DMS79 (cell line): ENCODE measurements around the gene ARHGEF12.
A peak's percentile ranks its signal among the peaks of the same experiment; 100 is the strongest.

Experiments used
- DNase-seq: peaks from one replicate; lab custom pipeline; 2025; lab: John Stamatoyannopoulos, UW

The ARHGEF12 gene

DNA sequence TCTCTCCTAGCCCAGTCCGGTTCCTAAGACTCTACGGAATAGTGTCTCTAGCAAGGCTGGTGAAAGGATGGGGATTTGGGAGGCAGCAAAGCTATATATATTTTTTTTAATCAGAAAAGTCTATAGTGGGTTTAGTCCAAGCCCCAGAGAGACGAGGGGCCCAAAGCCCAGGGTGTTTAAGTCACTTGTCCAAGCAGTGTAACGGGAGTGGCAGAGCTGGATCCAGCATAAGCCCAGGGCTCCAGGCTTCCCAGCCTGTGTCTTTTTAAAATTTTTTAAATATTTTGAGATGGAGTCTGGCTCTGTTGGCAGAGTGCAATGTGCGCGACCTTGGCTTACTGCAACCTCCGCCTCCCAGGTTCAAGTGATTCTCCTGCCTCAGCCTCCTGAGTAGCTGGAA lies 182.1 kb downstream of the ARHGEF12 start:
- no peak for DNase-seq

- DNase-seq: no peak
Measured at GRCh38 chr11:120519474-120519873, 183.3 kb downstream of the ARHGEF12 start.

DNA sequence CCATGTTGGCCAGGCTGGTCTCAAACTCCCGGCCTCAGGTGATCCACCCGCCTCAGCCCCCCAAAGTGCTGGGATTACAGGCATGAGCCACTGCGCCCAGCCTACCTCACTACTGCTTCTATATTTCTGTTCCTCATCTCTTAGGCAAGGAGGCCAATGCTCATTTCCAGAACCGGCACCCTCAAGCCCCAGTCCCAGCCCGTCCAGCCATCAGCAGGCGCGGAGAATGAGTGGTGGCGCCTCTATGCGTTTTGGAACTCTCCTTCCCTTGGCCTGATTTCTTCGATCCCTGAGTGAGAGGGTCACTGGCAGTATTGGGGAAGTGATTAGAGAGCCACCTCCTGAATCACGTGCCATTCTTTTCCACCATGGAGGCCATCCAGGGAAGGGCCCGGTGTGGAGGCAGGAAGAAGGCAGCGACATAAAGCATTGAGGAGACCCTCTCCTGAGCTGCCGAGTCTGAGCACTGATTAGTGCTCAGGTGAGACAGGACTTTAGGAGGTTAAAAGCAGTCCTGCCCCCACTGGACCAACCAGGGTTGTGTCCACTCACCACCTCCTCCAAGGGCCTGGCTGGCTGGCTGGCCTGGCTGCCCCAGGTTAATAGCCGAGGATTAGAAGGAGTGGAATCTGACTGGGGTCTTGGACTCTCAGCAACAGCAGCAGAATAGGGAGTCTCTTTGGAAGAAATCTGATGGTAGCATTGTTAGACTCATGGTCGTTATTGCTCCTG lies 184.0 kb downstream of the ARHGEF12 start:
- no peak for DNase-seq

DNA sequence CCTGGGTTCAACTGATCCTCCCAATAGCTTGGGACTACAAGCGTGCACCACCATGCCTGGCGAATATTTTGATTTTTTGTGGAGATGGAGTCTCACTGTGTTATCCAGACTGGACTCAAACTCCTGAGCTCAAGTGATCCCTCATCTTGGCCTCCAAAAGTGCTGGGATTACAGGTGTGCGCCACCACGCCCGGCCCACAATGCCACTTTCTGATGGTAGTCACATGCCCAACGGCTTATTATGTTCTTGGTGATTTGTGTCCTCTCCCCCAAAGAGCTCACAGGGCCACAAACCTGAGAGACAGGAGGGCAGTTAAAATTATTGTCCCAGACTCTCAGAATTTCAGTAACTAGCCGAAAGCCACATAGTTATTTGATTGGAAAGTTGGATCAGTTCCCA lies 185.0 kb downstream of the ARHGEF12 start:
- DNase-seq: no peak

DNA sequence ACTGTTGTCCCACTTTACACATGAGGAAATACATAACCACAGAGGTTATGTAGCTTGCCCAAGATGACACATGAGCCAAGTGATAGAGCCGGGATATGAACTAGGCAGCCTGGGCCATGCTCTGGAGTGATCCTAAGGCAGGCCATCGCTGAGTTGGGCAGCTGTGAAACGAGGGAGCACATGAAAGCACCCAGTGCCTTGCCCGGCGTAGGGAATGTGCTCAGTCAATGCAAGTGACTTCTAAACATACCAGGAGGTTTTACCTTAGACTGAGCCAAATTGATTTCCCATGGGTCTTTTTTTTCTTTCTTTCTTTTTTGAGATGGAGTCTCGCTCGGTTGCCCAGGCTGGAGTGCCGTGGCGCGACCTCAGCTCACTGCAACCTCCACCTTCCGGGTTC lies 185.8 kb downstream of the ARHGEF12 start:
- no peak for DNase-seq

GRCh38 chr11:120522736-120523135 lies 186.5 kb downstream of the ARHGEF12 start:
- no peak for DNase-seq

GRCh38 chr11:120523196-120523595 lies 187.0 kb downstream of the ARHGEF12 start:
- DNase-seq: peak; percentile 77

GRCh38 chr11:120524536-120525085 lies 188.4 kb downstream of the ARHGEF12 start:
- DNase-seq: no peak

- DNase-seq: no peak
Measured at GRCh38 chr11:120525261-120526171, 189.3 kb downstream of the ARHGEF12 start.

GRCh38 chr11:120526241-120526640 lies 190.0 kb downstream of the ARHGEF12 start:
- no peak for DNase-seq

- no peak for DNase-seq
Measured at GRCh38 chr11:120527111-120527761, 191.0 kb downstream of the ARHGEF12 start.

DNA sequence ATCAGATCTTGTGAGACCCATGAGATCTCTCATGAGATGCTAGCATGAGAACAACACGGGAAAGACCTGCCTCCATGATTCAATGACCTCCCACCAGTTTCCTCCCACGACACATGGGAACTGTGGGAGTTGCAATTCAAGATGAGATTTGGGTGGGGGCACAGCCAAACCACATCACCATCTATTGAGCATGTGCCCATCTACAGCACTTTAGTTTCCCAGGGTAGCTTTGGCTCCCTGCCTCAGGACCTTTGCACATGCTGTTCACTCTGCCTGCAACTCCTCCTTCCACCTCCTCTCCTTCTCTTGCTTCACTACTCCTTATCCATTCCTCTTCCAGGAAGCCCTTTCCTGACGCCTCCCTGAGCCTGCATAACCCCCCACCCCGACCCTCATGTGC lies 192.5 kb downstream of the ARHGEF12 start:
- DNase-seq: no peak

- DNase-seq: no peak
Measured at GRCh38 chr11:120529214-120529613, 193.0 kb downstream of the ARHGEF12 start.

GRCh38 chr11:120529911-120530310 lies 193.7 kb downstream of the ARHGEF12 start:
- DNase-seq: no peak

DNA sequence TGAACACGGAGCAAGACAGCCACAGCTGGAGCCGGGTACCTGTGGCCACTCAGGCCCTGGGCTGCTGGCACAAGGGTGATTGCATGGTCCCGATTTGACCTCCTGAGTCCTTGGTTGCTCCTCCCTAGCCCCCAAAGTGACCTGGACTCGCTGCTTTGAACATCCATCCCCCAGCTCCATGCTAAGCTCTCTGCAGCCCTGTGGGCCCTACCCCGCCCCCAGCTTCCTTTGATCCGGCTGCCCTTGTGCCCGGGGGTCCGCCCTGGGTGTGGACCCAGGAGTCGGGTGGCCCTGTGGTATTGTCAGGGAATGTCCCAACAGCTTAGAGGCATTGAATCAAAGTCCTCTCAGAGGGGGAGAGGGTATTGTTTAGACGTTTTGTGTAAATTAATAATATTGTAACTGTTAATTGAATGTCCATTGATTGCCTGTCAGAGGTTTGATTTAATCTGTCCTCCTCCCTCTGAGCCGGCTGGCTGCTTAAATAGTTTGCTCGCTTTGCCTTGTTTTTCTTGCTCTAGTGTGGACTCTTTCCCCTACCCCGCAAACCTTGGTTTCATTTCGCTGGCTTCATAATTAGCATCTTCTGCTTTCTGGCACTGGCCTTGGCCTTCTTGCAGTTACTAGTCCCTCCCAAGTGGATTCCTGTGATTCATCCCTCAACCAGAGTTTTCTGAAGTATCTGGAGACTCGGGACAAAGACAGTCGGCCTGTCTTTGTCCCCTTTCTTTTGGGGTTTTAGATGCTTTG lies 196.0 kb downstream of the ARHGEF12 start:
- DNase-seq: no peak

DNA sequence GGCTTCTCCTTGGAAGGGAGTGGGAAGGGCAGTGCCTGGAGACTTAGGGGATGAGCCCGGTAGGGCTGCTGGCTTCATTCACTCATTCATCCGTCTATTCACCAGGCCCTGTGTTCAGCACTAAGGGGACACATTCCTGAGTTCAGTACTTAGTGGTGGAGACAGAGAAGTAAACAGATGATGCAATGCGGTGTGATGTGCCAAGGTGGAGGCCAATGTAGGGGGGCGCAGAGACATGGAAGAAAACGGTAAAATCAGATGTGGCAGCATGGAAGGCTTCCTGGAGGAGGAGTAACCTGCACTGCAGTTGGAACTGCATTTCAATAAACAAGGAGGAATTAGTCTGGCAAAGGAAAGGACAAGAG lies 196.6 kb downstream of the ARHGEF12 start:
- DNase-seq: no peak

DNA sequence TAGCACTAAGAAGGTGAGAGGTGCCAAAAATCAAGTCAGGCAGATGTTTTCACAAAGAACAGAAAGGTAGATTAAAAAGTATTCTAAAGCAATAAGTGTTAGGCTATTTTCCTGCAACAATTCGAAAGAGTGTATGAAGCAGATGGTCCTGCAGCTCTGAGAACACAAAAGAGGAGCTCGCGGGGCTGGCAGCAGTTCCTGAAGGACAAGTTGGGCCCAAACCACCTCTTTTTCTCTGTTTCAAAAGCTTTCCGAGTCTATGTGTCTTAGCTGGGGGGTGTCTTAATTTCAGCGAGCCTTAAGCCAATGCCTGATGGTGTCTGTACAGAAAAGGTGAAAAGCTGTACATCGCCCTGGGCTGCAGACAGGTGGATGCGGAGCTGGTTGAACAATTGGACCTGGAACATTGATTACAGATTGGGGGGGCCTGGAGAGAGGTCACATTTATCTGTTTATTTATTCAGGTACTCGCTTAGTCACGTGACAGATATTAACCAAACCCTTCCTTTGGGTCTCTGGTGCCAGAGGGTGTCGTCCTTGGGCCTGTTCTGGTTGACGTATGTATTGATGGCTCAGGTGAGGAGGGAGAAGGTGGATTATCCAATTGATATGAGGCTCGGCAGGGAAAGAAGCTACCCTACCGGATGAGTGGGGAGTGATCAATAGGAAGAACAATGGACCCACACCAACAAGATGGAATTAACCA lies 200.0 kb downstream of the ARHGEF12 start:
- DNase-seq: no peak

- no peak for DNase-seq
Measured at GRCh38 chr11:120536797-120537169, 200.6 kb downstream of the ARHGEF12 start.

DNA sequence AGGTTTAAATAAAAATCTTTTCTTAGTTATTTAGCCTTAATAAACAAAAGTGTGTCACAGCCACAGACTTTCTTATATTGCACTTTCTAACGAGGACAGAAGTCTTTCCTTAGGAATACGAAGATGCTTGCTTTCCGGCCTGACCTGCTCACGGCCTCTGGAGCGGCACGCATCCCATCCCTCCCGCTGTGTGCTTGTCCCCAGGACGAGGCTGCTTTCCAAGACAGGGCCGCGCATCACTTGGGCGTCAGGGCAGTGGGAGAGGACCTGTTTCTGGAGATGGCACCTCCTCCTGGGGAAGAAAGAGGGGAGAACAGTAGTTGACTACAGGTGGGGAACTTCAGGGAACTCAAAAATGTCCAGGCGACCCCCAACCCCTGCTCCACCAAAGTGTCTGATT lies 201.8 kb downstream of the ARHGEF12 start:
- no peak for DNase-seq

DNA sequence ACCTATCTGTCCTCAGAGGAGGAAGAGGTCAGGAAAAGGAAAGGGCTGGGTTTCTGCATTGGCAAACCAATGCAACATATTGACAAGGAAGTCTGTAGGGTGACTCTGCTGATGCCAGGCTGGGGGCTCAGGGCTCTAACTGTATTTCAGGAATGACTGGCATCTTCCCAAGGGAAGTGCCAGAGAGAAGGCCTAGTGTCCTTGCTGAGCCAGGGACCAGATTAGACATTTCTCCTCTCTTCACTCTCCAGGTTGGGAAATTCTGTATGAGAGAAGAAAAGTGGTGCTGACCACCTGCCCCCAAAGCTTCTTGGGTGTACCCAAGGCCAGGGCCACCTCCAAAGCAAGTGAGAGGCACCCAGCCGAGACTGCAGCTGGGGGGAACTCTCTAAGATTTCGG lies 202.5 kb downstream of the ARHGEF12 start:
- no peak for DNase-seq
